H1 (cell line): ENCODE results near the gene KCNN1. TPM values are rescaled to one million over a fixed set of nuclear protein-coding genes. Genes with fewer than 3 reads are reported as not detected.

ENCODE experiments used
- CTCF ChIA-PET: fragments of 300-600 bp; sonication (Branson Sonifier 250); formaldehyde crosslinking; loops from one replicate; lab custom pipeline; 2021; ENCODE audit not compliant: partially characterized antibody; lab: Charles Lee
- POLR2A ChIA-PET: fragments of 300-600 bp; sonication (Branson Sonifier 250); formaldehyde crosslinking; loops from one replicate; lab custom pipeline; 2021; ENCODE audit warnings: inconsistent platforms; ENCODE audit not compliant: partially characterized antibody; lab: Charles Lee
- DNase-seq, 2 experiments: peaks; one replicate each; pipeline versions ENCODE4 v3.0.0 to v3.0.0-alpha.2; 2010 to 2022; ENCODE audit warnings: low spot score in 2 of 2, low read depth in 1 of 2, mixed read lengths in 1 of 2
- FAIRE-seq: peaks from 2 replicates; lab custom pipeline; 2011; peaks lifted over from hg19 to GRCh38; lab: Jason Lieb, UNC
- H2AFZ ChIP-seq: 2 replicates; pipeline ENCODE4 v1.8.1; 2012; ENCODE audit warnings: low read length, inconsistent platforms
- H2AK5ac ChIP-seq: 2 replicates; pipeline ENCODE4 v1.6.1; 2013; ENCODE audit warnings: low read depth, low read length
- H2BK120ac ChIP-seq: replicated peaks from 2 replicates; pipeline ENCODE3; 2013; ENCODE audit warnings: low read depth, low read length, inconsistent platforms
- H2BK12ac ChIP-seq: 2 replicates; pipeline ENCODE4 v1.6.1; 2013; ENCODE audit warnings: low read depth, low read length
- H2BK15ac ChIP-seq: 2 replicates; pipeline ENCODE4 v1.6.1; 2013; ENCODE audit warnings: low read length
- H2BK20ac ChIP-seq: 2 replicates; pipeline ENCODE4 v1.6.1; 2013; ENCODE audit warnings: low read length
- H2BK5ac ChIP-seq: 2 replicates; pipeline ENCODE4 v1.6.1; 2013; ENCODE audit warnings: low read depth, low read length
- H3K14ac ChIP-seq: 2 replicates; pipeline ENCODE4 v1.6.1; 2013; ENCODE audit warnings: inconsistent platforms; ENCODE audit not compliant: insufficient read length
- H3K18ac ChIP-seq: 2 replicates; pipeline ENCODE4 v1.6.1; 2013; ENCODE audit warnings: low read length; ENCODE audit errors: extremely low read depth
- H3K23ac ChIP-seq: 2 replicates; pipeline ENCODE4 v1.6.1; 2013; ENCODE audit warnings: inconsistent platforms; ENCODE audit not compliant: insufficient read length
- H3K23me2 ChIP-seq: 2 replicates; pipeline ENCODE4 v1.6.1; 2013; ENCODE audit warnings: low read depth, low read length
- H3K27ac ChIP-seq: 2 replicates; pipeline ENCODE4 v1.6.1; 2011; ENCODE audit warnings: low read depth, low read length, inconsistent platforms
- H3K27me3 ChIP-seq, 4 experiments: replicated peaks in 1 of 4; 1 replicate in 1 of 4; 2 replicates in 3 of 4; pipeline versions ENCODE4 v1.6.1 to v1.8.1; 2011 to 2013; ENCODE audit warnings: low read length in 3 of 4, mild to moderate bottlenecking in 3 of 4, inconsistent platforms in 2 of 4, mixed read lengths in 2 of 4, moderate library complexity in 1 of 4; ENCODE audit not compliant: control insufficient read depth in 3 of 4, insufficient read depth in 3 of 4; ENCODE audit errors: extremely low read depth in 1 of 4
- H3K36me3 ChIP-seq, 4 experiments: 2 replicates each; pipeline versions ENCODE4 v1.6.1 to v1.8.1; 2011 to 2013; ENCODE audit warnings: mild to moderate bottlenecking in 4 of 4, low read length in 3 of 4, moderate library complexity in 2 of 4, control low read depth in 1 of 4, inconsistent platforms in 1 of 4; ENCODE audit not compliant: insufficient read depth in 4 of 4, control insufficient read depth in 2 of 4
- H3K4ac ChIP-seq: replicated peaks from 2 replicates; pipeline ENCODE3; 2013; ENCODE audit warnings: low read length, low read depth, mixed read lengths, inconsistent platforms; ENCODE audit not compliant: insufficient read length
- H3K4me1 ChIP-seq, 4 experiments: replicated peaks in 1 of 4; 1 replicate in 1 of 4; 2 replicates in 3 of 4; pipeline versions ENCODE4 v1.6.1 to v1.8.1; 2011 to 2013; ENCODE audit warnings: low read length in 3 of 4, inconsistent platforms in 2 of 4, mixed read lengths in 1 of 4; ENCODE audit not compliant: insufficient read depth in 4 of 4, control insufficient read depth in 3 of 4
- H3K4me2 ChIP-seq, 2 experiments: 2 replicates each; pipeline versions ENCODE4 v1.6.1 to v1.8.1; 2011 to 2013; ENCODE audit warnings: low read depth in 2 of 2, low read length in 2 of 2, control low read depth in 1 of 2, inconsistent platforms in 1 of 2, mild to moderate bottlenecking in 1 of 2; ENCODE audit not compliant: insufficient read depth in 1 of 2
- H3K4me3 ChIP-seq, 4 experiments: fragments of 200-600, 300-600 bp in 1 of 4; sonication (generic), shearing (Covaris generic), sonication (Bioruptor Twin) in 1 of 4; 2 replicates each; pipeline versions ENCODE4 v1.5.1 to v1.8.1; 2011 to 2016; ENCODE audit warnings: low read length in 4 of 4, low read depth in 3 of 4, control low read depth in 2 of 4, inconsistent platforms in 2 of 4, mild to moderate bottlenecking in 2 of 4, mixed read lengths in 1 of 4, moderate library complexity in 1 of 4; ENCODE audit not compliant: insufficient read depth in 2 of 4; ENCODE audit errors: extremely low read depth in 1 of 4
- H3K56ac ChIP-seq: replicated peaks from 2 replicates; pipeline ENCODE3; 2013; ENCODE audit warnings: low read depth, mild to moderate bottlenecking, mixed read lengths, low read length, inconsistent platforms; ENCODE audit not compliant: insufficient read length
- H3K79me1 ChIP-seq: 2 replicates; pipeline ENCODE4 v1.6.1; 2013; ENCODE audit warnings: low read depth, low read length, control low read depth
- H3K79me2 ChIP-seq, 2 experiments: 2 replicates each; pipeline versions ENCODE4 v1.6.1 to v1.8.1; 2012 to 2013; ENCODE audit warnings: low read length in 2 of 2, mild to moderate bottlenecking in 2 of 2, inconsistent platforms in 1 of 2; ENCODE audit not compliant: insufficient read depth in 2 of 2, control insufficient read depth in 1 of 2
- H3K9ac ChIP-seq, 4 experiments: replicated peaks in 1 of 4; 1 replicate in 1 of 4; 2 replicates in 3 of 4; pipeline versions ENCODE4 v1.6.1 to v1.8.1; 2011 to 2013; ENCODE audit warnings: low read depth in 3 of 4, low read length in 3 of 4, control low read depth in 2 of 4, mild to moderate bottlenecking in 2 of 4, moderate library complexity in 2 of 4, inconsistent platforms in 1 of 4; ENCODE audit errors: extremely low read depth in 1 of 4
- H3K9me3 ChIP-seq, 2 experiments: 2 replicates each; pipeline versions ENCODE4 v1.6.1 to v1.8.1; 2012 to 2013; ENCODE audit warnings: mild to moderate bottlenecking in 2 of 2, moderate library complexity in 2 of 2, control low read depth in 1 of 2, inconsistent platforms in 1 of 2, low read depth in 1 of 2, low read length in 1 of 2, mixed read lengths in 1 of 2; ENCODE audit not compliant: insufficient read depth in 2 of 2
- H4K20me1 ChIP-seq, 2 experiments: replicated peaks in 1 of 2; 2 replicates each; pipeline versions ENCODE3 to v1.8.1; 2011 to 2013; ENCODE audit warnings: inconsistent platforms in 2 of 2, low read length in 2 of 2, mild to moderate bottlenecking in 1 of 2; ENCODE audit not compliant: insufficient read depth in 2 of 2, control insufficient read depth in 1 of 2
- H4K5ac ChIP-seq: 2 replicates; pipeline ENCODE4 v1.6.1; 2013; ENCODE audit warnings: low read length, low read depth, mixed read lengths, inconsistent platforms; ENCODE audit not compliant: insufficient read length
- H4K8ac ChIP-seq: 2 replicates; pipeline ENCODE4 v1.8.0; 2013; ENCODE audit warnings: mild to moderate bottlenecking, moderate library complexity, low read length, inconsistent platforms; ENCODE audit not compliant: insufficient read depth; ENCODE audit errors: extremely low read depth
- H4K91ac ChIP-seq: replicated peaks from 2 replicates; pipeline ENCODE3; 2013; ENCODE audit warnings: low read length, mixed read lengths, inconsistent platforms; ENCODE audit not compliant: insufficient read length
- EP300 ChIP-seq, 2 experiments: IDR thresholded peaks; 1 replicate in 1 of 2; 2 replicates in 1 of 2; pipeline ENCODE4 v1.6.1; 2011 to 2012; ENCODE audit warnings: low read depth in 2 of 2, low read length in 2 of 2, mild to moderate bottlenecking in 2 of 2, borderline replicate concordance in 1 of 2, inconsistent platforms in 1 of 2, moderate library complexity in 1 of 2
- KDM1A ChIP-seq: fragments of 200-600, 300-600 bp; sonication (generic); IDR thresholded peaks from 2 replicates; pipeline ENCODE4 v1.7.1; 2016; ENCODE audit warnings: mild to moderate bottlenecking, low read length, borderline replicate concordance
- SP1 ChIP-seq: IDR thresholded peaks from 2 replicates; pipeline ENCODE4 v1.6.1; 2011; ENCODE audit warnings: low read depth, low read length
- TAF1 ChIP-seq: IDR thresholded peaks from 2 replicates; pipeline ENCODE4 v1.6.1; 2011; ENCODE audit warnings: mild to moderate bottlenecking, low read depth, low read length
- TCF12 ChIP-seq: IDR thresholded peaks from 2 replicates; pipeline ENCODE4 v1.6.1; 2011; ENCODE audit warnings: low read depth, mild to moderate bottlenecking, low read length
- whole genome bisulfite sequencing, 2 experiments: shearing (Covaris generic) in 1 of 2; methylation state at CpG; one replicate each; pipeline versions ENCODE4 v1.1.6 to v1.1.7; 2013 to 2015; ENCODE audit warnings: low lambda C conversion rate in 2 of 2, mixed read lengths in 2 of 2, inconsistent platforms in 1 of 2, low coverage in 1 of 2, missing lambda C conversion rate in 1 of 2; ENCODE audit not compliant: insufficient replicate concordance in 2 of 2, insufficient coverage in 1 of 2, insufficient read length in 1 of 2; ENCODE audit errors: extremely low coverage in 1 of 2, missing lambda C conversion rate in 1 of 2; 5-methylcytosine and 5-hydroxymethylcytosine counted together
- polyA plus RNA-seq, 7 experiments: library from polyadenylated mRNA; depleted of rRNA in 3 of 7; stranded (reverse) in 5 of 7; unstranded in 2 of 7; fragments of >200 nt in 5 of 7; fragments of 200-250 nt in 2 of 7; gene quantifications; 1 replicate in 5 of 7; 2 replicates in 1 of 7; 4 replicates in 1 of 7; pipeline versions ENCODE4 v1.2.1 to v1.2.3, GENCODE V29; 2011 to 2013; ENCODE audit warnings: missing spikeins in 2 of 7, mixed read lengths in 2 of 7
- total RNA-seq: library from RNA; stranded (reverse); fragmentation: NEBNext Ultra II Directional; extraction: Animal tissue kit (Norgen Biotek cat#: 25700); gene quantifications from 2 replicates; pipeline ENCODE4 v1.2.1, GENCODE V29; 2021
- TF ChIP-seq, protein P1 (sequence below): IDR thresholded peaks from 2 replicates; pipeline ENCODE4 v1.6.1; 2012; ENCODE audit warnings: inconsistent platforms

Gene KCNN1
- total and polyA plus RNA-seq, 2 of the 8 experiments (the other 6 are each of a cell fraction or from before 2014, with no cell fraction given): 11.0 to 12.5 TPM

GRCh38 chr19:18044825-18045304 is 78.0 kb downstream of the KCNN1 start:
- no peak overlapping the region for H4K91ac ChIP-seq
- H3K23ac ChIP-seq: no peak overlapping the region
- FAIRE-seq: no peak
- H3K4me2 ChIP-seq: peak overlapping the region; percentile 8 to 14; a peak in 2 of 4 replicates
- no peak overlapping the region for H2AK5ac ChIP-seq
- no peaks in the 10 kb centered on the region for H3K27me3 ChIP-seq
- no peak overlapping the region for H3K14ac ChIP-seq
- H3K4me1 ChIP-seq: peaks cover 0 to 3% (median 1%) of the 10 kb centered on the region in 4 experiments; a peak in 2 of 7 replicates
- no peaks in the 10 kb centered on the region for H3K79me2 ChIP-seq
- no peak overlapping the region for H3K9ac ChIP-seq
- ChIA-PET POLR2A (interaction anchor here (0.6 to 0.9 kb wide), 4 partner anchors 21 to 128 kb away, joined by 3 to 5 read pairs (median 4); partner anchors contain the start of gene ARRDC2), CTCF (interaction anchor here (0.8 to 1.6 kb wide), 5 partner anchors 14 to 168 kb away, joined by 3 to 5 read pairs (median 3); no protein-coding TSS in a partner anchor)
- DNase-seq: peak in 1 of 2 experiments; percentile 59
- no peaks in the 10 kb centered on the region for H3K79me1 ChIP-seq
- H3K9me3 ChIP-seq: no peaks in the 10 kb centered on the region
- H2BK15ac ChIP-seq: no peak overlapping the region
- TF ChIP-seq, protein P1, sequence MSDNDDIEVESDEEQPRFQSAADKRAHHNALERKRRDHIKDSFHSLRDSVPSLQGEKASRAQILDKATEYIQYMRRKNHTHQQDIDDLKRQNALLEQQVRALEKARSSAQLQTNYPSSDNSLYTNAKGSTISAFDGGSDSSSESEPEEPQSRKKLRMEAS: no peak
- TF ChIP-seq TAF1 (0 out of 2 replicates have a peak, but pooled peaks have one; percentile 33), KDM1A (no peak), EP300 (IDR thresholded peaks at IDR 0.05; ENCODE audit: borderline replicate concordance in 1 of 2, low read depth in 2 of 2, low read length in 2 of 2) (peak in 1 of 2 experiments; percentile 81; a peak in 1 of 3 replicates), TCF12 (0 out of 2 replicates have a peak, but pooled peaks have one; percentile 7), SP1 (0 out of 2 replicates have a peak, but pooled peaks have one; percentile 24)
- TF ChIP-seq, all 59 proteins: peak for 4
- H2BK12ac ChIP-seq: no peak overlapping the region; the same call in 1 of the 2 replicates
- 53% methylated on average over 12 of the region's 12 CpGs; no CpG with 5 or more reads in 1 of the 2 experiments for WGBS, 2 experiments
- peak overlapping the region; percentile 65 for H4K8ac ChIP-seq
- H3K56ac ChIP-seq: no peak overlapping the region
- peak overlapping the region in 1 of 4 experiments; percentile 2; a peak in 1 of 8 replicates for H3K4me3 ChIP-seq
- H3K18ac ChIP-seq: no peak overlapping the region
- no peak overlapping the region for H2BK120ac ChIP-seq
- H3K4ac ChIP-seq: no peak overlapping the region
- no peaks in the 10 kb centered on the region for H3K36me3 ChIP-seq
- H4K5ac ChIP-seq: no peak overlapping the region
- H2AFZ ChIP-seq: peak overlapping the region; percentile 8; the same call in 1 of the 2 replicates
- H3K27ac ChIP-seq: no peak overlapping the region
- no peak overlapping the region for H2BK5ac ChIP-seq
- no peak overlapping the region for H2BK20ac ChIP-seq
- no peaks in the 10 kb centered on the region for H4K20me1 ChIP-seq
- H3K23me2 ChIP-seq: 0 out of 2 replicates have a peak, but pooled peaks cover 2% of the 10 kb centered on the region
